Keratinocyte (primary cell): Measurements from ENCODE around the gene KLHL3.

Experiments
- EZH2 ChIP-seq: IDR thresholded peaks from one replicate; pipeline ENCODE4 v1.6.1; 2012; ENCODE audit warnings: inconsistent platforms, mild to moderate bottlenecking, low read length, moderate library complexity
- TF ChIP-seq, protein P1 (sequence below), 3 experiments: IDR thresholded peaks in 1 of 3; conservative IDR thresholded peaks in 1 of 3; optimal IDR thresholded peaks in 1 of 3; 2 replicates in 2 of 3; 3 replicates in 1 of 3; pipeline versions ENCODE3 to v1.5.1; 2011; ENCODE audit warnings: low read length in 3 of 3, mild to moderate bottlenecking in 3 of 3, moderate library complexity in 2 of 3, control low read depth in 1 of 3, inconsistent platforms in 1 of 3; ENCODE audit not compliant: insufficient read depth in 2 of 3; ENCODE audit errors: extremely low read depth in 1 of 3

DNA sequence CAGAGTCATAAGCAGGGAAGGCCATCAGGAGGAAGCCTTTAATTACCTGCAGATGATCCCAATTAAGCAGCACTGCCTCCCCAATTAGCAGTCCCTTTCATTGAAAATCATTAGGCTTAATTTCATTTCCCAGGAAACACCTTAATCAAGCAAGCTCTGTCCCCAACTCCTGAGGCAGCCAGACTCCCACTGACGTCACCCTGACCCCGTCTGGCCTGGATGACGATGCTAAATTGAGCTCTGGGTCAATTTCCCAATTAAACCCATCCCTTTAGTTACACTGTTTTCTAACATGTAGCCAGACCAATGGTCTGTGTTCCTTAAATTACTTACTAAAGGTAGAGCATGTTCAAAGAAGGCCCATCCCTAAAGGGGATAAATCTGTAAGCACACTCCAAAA, 152.8 kb downstream of the KLHL3 start:
- TF ChIP-seq, protein P1, sequence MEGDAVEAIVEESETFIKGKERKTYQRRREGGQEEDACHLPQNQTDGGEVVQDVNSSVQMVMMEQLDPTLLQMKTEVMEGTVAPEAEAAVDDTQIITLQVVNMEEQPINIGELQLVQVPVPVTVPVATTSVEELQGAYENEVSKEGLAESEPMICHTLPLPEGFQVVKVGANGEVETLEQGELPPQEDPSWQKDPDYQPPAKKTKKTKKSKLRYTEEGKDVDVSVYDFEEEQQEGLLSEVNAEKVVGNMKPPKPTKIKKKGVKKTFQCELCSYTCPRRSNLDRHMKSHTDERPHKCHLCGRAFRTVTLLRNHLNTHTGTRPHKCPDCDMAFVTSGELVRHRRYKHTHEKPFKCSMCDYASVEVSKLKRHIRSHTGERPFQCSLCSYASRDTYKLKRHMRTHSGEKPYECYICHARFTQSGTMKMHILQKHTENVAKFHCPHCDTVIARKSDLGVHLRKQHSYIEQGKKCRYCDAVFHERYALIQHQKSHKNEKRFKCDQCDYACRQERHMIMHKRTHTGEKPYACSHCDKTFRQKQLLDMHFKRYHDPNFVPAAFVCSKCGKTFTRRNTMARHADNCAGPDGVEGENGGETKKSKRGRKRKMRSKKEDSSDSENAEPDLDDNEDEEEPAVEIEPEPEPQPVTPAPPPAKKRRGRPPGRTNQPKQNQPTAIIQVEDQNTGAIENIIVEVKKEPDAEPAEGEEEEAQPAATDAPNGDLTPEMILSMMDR (optimal IDR thresholded peaks at IDR 0.05 in 1 of 3, IDR thresholded peaks at IDR 0.05 in 1 of 3, conservative IDR thresholded peaks at IDR 0.05 in 1 of 3; ENCODE audit: extremely low read depth in 1 of 3, insufficient read depth in 2 of 3, low read length in 3 of 3): no peak
- TF ChIP-seq EZH2: no peak
